ENCODE results near the gene CBX5.

The CBX5 gene

DNA sequence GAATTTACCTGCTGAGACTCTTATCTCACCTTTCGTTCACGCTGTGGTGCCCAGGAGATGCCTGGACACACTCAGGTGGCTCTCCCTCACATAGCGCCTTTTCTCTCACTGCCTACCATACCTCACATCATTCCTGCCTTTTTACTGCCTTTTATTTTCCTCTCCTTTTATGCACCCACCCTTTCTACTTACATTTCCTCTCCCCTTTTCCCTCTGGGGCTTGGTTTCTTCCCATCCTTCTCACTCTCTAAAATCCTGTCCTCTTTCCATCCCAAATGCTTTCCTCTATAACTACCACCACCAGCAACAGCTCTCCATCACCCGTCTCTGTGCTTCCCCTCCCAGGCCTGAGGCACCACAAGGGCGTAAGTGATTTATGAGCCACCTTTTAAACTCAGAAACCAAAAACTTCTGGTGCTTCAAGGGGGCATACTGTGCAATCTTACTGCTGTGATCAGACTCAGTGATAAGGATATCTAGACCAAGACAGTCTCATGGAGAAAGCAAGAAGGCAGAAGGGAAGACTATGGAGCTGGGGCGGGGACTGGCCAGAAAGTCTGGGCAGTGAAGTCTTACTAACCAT lies 58.4 kb downstream of the CBX5 start:
- no peak for DNase-seq

DNA sequence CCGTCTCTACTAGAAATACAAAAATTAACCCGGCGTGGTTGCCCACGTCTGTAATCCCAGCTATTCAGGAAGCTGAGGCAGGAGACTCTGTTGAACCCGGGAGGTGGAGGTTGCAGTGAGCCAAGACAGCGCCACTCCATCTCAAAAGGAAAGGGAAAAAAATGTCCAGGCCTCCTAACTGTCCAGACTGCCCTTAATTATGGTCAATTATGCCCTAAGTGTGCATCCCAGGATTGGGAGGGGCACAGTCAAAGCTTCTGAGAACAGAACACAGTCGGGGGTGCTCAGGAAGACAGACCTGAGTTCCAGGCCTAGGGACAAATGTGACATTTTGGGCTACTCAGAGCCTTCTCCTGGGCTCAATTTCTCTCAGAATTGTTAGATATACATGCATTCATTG lies 59.4 kb downstream of the CBX5 start:
- no peak for DNase-seq

DNA sequence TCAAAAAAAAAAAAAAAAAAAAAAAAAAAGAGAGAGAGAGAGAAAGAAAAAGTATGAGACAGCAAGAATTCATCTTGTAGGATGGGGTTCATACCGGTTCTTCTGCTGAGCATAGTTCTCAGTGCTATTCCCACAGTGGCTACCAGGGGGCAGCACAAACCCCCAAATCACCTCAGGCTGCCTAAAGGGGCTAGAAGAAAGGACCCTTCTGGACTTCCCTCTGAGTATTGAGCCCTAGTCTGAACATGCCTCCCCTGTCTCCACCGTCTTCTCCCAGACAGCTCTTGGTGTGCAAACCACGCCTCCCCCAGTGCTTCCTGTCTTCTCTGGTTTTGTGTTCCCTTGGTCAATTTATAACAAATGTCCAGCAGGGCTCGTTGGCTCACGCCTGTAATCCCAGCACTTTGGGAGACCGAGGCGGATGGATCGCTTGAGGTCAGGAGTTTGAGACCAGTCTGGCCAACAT lies 59.8 kb downstream of the CBX5 start:
- peak; percentile 67 for DNase-seq

DNA sequence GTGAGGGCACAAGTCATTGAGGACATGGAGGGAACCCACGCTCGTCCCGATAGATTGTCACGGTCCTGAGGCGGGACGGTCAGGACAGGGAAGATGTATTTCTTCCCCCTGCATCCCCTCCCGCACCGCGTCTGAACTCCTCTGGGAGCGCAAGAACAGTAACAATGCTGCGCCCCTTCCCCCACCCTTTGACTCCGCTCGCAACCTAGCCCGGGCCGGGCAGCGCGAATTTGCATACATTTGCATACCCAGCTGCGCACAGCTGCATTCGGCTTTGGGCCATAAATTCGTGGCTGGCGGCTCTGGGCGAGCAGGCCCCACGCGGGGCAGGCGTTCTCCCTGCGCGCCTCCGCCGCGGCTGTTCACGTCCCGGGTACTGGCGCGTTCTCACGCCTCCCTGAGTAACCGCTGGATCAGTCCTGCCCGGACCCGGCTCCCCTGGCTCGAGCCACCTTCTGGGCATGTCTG lies 62.1 kb downstream of the CBX5 start:
- DNase-seq: no peak

DNA sequence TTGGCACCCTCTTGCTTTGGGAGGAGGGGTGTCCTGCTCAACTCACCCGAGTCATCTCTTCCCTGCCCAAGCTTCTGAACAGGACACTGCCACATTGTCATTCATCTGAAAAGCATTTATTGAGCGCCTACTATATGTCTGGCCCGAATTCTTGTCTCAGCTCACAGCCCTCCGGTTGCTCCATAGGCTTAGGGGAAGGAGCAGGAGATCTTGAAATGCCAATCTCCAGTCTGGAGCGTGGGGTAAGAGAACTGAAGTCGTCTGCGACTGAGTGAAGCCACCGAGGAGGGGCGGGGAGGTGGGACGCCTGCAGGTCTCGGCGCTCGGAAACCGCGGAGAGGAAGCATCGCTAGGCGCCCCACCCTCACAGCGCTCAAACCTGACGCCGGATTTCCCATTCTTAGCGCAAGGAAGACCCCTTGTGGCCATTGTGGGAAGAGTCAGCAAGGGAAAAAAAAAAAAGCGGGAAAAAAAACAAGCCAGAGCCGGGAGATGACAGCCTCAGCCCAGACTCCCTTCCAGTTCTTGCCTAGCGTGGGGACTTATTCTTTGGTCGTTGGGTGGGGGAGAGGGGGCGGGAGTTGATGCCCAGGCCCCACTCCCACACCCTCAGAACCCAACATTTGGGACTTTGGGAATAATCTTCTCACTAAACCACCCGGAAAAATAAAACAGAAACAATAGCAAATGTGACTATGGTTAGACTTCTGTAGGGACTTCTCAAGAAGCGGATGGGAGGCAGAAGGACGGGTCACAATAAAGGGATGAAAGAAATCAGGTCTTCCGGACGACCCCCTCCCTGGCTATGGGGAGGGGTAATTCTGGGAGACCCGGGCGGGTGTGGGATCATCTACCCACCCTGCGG lies 62.9 kb downstream of the CBX5 start:
- peak; percentile 84 for DNase-seq

DNA sequence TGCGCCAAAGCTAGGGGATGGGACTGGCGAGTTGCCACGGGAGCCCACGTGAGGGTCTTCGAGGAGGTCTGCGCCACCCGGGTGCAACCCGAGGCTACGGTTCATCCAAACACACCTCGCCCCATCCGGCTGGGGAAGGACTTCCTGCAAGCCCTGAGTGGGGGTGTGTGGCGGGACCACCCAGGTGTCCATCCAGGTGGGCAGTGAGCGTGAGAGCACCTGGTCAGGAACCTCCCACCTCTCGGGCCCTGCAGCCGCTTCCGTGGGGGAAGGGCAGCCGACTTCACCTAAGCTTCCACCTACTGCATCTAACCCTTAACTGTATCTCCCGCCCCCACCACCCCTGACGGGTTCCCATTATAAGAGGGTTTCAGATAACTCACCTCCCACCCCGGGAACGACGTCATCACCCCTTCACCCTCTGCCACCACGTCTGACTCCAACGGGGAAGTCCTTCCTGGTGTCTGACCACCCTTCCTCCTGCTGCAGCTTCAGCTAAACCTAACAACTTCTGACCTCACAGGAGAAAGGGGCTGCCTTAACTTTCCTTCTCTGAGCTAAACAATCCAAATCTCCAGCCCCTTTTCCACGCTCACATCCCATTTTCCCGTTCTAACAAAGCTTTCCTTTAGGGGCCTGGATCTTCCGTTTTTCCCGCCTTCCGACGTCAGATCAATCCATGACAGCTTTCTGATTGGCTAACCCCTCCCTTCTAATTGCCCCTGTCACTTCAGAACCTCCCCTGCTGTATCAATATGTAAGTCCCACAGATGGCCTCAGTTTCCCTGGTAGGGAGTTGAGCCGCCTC lies 63.7 kb downstream of the CBX5 start:
- DNase-seq: peak; percentile 52

DNA sequence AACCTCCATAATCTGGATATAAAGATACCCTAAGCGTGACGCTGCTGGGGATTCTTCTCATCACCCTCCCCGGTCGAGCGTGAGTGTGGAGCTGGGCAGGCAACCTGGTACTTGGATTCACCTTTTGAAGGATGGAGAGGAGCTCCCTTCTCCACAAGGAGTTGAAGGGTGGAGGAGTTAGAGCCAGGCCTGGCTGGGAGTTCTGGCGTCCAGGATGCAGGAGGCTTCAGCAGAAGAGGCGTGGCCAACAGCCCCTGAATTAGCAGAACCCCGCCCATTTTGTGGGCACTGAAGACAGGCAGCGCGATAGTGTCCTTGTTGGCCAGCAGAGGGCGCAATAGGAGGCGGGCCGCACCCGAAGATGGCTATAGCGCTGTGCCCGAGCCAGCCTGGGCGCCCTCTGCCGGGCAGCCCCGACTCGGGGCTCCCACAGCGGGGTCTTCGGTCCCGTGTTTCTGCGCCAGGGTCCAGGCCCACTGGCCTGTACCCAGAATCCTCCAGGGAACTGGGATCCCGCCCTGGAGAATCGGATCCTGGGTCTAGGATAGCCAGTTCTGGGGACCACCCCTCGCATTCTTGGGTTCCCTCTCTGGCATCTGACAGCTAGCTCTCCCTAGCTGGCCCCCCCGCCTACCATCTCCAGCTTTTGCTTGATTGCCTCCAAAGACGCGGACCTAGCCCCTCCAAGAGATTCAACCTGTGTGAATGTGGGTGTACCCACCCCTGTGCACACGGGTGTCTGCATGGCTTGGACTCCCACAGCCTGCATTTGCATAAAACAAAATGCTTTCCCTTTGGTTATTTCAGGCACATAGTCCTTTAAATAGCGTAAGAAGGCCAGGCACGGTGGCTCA lies 65.1 kb downstream of the CBX5 start:
- peak; percentile 93 for DNase-seq

DNA sequence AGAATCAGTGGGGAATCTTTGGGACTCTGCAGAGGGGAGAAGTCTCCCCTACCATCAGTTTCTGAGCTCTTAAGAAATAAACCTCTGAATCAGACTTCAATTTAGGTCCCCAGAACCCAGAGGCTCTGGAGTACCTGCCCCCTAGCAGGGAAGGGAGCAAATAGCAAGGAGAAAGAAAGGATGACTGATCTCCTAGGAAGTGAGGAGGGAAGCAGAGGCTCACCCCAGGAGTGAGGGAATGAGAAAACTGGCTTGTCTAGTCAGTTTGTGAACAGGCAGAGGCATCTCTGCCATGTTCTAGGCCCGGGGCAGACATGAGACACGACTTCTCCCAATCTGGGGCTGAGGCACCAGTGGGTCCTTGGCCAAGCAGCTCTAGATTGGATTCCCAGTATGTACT lies 66.8 kb downstream of the CBX5 start:
- DNase-seq: no peak

DNA sequence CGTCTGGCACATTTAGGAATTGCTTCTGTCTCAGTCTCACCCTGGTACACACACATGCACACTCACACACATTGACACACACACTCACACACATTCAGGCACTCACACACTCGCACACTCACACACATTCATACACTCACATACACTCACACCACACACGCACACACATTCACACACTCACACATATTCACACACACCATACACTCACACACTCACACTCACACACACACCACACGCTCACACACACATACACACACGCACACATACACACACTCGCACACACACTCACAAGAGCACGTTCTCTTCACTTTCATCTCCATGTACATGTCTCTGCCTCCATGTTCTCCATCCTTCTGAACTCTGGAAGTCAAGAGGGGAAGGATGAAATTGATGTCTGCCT lies 68.0 kb downstream of the CBX5 start:
- DNase-seq: no peak

DNA sequence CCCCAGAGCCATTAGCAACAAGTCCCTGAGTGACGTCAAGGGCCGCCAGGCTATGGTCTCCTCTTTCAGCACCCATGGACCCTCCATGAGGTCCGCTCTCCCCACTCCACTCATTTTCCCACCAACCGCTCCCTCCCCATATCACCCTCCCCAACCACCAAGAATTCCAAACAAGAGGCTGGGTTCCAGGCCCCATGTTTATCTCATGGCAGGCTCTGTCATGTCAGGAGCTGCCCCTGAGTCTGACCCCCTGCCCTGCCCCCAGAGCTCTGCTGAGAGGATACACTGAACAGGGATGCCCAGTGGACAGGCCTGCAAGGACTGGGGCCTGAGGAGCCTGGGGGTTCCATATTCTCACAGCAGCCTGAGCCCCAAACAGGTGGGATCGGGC lies 69.5 kb downstream of the CBX5 start:
- no peak for DNase-seq

DNA sequence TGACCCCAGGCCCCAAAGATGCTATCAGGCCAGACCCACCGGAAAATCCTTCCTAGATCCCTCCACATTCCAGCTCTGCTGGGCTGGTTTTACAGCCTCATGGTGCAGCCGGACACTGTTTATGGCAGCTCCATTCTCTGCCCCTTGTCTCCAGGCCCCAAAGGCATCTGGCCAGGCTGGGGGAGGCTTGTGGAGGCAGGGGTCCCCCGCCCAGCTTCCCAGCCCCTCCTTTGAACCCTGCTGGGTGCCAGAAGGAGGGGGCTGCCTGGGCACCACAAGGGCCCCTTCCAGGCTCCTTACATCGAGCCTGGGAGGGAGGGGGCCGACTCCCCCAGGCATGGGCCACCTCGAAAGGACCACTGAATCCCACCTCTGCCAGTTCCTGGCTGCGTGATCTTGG lies 71.3 kb downstream of the CBX5 start:
- no peak for DNase-seq

DNA sequence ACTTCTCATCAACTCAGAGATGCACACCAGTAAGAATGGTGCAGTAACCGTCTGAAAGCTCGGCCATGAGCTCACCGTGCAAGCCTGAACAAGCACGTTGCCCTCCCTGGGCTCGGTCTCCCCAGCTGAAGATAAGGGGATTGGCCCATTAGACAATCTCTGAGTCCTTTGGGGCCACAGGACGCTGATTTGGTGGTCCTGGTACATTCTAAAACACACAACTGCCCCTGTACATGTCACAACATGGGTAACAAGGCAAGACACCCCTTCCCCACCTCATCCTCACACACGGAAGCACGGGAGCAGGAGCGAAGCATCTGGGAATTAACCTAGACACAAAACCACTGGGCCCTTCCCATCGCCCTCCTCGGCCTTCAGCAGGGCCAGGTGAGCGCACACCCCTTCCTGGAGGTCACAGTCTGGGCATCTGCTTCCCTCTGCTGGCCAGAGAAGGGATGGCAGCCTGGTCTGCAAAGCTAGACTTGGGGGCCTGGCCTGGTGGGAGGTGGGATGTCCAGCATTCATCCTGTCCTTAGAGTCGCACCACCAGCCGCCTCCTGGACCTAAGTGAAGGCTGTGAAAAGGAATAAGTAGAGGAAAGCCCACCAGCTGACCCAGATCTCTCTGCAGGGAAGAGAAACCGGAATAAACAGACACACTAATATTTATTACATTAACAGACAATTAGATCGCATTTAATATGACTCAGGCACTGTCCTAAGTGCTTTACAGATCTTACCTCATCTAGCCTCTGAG lies 72.2 kb downstream of the CBX5 start:
- DNase-seq: peak; percentile 78

DNA sequence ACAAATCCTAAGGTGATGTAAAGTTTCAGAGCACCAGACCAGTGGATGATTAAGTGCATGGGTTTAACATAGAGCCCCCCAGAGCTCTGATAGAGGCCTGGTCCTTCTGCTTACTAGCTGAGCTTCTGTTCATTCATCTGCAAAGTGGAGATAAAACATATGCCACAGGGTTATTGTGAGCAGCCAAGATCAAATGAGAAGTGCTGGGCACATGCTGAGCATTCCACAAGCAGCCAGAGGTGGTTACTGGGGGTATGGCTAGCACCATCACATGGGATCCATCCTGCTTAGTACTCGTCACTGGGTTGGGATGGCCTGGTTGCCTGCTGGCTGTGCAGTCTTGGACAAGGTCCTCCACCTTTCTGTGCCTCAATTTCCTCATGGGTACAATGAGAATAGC lies 73.1 kb downstream of the CBX5 start:
- DNase-seq: no peak

DNA sequence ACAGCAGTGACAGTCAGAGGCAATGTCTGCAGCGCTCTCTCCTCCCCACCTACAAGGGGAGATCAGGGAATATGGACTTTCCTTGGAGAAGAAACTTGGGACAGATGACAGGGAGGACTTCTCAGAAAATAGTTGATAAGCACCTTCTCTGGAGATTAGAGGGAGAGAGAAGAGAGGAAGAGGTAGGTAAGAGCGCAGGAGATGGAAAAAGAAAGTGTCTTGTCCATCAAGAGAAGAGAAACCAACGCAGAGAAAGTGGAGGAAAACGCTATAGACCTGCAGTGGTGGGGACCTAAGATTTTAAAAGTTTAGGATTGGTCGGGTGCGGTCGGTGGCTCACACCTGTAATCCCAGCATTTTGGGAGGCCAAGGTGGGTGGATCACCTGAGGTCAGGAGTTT lies 75.6 kb downstream of the CBX5 start:
- DNase-seq: no peak

DNA sequence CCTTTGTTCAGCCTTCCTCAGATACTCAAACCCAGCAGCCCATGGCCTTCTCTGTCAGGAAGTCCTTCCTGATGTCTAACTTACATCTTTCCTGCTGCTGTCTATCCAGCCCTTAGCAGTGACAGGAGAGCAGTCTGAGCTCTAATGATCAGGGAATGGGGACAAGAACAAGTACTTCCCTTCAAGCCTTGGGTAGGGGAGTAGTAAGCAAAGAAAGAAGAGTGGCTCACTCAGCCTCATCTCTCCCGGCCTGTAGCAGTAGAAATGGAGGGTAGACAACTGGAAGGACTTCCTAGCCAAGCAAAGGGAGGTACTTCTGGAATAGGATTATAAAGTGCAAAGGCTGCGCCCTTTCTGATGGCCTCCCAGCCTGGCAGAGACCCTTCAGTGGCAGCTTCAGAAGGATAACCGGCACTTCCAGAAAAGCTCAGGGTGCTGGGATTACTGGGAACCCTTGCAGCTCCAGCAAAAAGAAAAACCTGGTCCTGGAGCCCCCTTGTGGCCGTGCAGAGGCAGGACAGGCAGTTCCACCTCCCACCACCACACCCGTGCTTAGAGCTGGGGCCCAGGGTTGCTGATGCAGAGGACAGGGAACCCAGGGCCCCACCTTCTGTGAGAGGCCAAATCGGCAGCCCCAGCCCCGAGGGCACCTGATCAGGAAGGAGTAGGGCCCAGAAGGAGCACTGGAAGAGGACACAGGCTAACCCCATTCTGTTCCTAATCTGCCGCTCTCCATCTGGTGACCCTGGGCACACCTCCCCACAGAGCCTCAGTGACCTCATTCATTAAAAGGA lies 78.7 kb downstream of the CBX5 start:
- peak; percentile 70 for DNase-seq

DNA sequence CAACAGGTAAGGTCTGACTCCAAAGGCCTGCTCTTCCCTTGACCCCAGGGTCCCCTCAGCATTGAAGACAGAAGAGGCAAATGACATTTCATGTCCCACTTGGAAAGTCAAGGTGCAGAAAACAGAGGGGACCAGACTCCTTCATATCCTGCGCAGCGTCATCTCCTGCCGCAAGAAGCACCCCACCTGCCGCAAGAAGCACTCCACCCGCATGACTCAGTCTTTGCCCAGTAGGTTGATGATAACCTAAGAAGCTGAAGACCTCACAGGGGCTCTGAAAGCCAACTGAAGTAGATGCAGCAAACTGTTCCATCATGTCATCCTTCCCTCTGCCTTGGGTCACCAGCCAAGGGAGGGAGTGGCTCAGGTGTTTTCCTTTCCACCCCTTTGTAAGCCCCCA lies 79.5 kb downstream of the CBX5 start:
- no peak for DNase-seq

DNA sequence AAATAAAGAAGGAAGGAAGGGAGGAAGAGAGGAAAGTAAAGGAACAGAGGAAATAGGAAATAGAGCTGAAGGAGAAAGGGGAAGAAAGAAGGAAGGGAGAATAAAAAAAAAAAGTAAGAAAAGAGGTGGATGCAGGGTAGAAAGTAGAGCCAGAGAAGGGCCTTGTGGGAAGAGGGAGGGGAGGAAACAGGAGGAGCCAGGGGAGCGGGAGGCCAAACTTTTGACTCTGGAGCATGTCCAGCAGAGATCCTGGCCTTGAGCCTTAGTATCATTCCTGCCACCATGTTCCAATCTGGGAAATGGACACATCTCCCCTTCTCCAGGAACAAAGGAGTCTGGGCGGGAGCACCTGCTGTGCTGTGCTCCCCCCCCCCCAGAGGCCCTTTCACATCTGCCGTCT lies 80.0 kb downstream of the CBX5 start:
- no peak for DNase-seq

DNA sequence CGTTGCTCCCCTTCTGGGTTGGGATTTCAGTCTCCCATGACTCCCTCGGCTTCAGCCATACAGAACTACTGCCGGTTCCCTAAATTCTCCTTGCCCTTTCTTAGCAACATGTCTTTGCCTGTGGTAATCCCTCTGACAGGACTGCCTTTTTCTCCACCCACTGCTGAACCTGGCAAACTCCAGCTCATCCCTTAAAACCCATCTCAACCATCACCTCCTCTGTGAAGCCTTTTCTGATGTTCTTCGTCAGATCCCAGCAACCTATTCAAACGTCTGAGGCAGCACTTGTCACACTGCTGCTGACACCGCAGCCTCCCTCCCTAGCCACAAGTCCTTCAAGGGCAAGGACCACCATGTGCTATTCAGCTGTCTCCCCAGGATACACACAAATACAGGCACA lies 80.9 kb downstream of the CBX5 start:
- no peak for DNase-seq

DNA sequence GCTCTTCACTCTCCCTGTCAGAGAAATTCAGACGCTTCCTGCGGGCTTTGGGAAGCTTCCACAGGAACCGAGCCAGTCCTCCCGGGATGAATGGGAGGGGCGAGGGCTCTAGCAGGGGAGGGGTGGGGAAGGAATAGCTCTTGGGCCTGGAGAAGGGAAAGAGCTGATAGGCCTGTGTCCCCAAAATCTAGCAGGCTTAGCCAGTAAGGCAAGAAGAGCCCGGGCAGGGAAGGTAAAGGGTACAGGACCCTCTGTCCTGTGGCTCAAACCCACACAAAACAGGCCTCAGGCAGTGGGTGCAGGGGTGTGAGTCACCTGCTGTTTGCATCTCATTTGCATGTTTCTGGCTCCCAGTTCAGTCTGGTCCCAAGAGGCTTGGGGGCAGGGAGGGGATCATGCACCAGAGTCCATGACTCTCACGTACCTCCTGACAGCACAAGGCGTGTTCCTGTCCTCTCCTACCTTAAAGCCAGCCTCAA lies 82.5 kb downstream of the CBX5 start:
- no peak for DNase-seq

DNA sequence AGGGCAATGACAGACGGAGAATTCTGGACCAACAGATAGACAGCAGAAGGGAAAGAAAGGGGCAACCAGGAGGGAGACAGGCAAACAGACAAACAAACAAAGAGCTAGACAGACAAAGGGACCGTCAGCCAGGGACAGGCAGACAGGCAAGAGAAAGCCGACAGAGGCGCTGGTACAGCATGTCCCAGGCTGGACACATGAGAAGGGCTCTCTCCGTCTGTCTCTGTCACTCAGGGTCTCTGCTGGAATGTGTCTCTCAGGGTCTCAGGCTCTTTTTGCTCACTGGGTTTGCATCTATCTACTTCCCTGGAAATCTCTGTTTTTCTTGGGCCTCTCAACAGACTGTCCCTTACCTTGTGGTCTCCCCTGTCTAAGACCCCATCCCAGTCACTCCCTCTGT lies 82.9 kb downstream of the CBX5 start:
- DNase-seq: no peak

DNA sequence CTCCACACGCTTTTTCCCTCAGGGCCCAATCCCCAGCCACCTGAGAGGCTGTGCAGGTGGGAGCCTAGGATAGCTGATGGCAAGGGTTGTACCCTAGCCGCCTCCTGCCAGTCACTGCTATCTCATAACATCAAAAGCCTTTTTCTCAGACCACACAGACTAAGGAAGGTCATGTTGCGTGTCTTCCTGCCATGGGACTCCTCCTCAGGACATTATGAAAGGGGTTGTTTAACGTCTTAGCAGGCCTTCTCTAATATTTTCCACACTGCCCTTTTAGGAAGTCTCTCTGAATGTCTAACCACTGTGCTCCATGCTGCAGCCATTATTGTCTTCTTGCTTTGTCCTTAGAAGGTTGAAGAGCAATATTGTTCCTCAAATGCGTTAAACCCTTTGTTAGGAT lies 83.5 kb downstream of the CBX5 start:
- no peak for DNase-seq
